HCEC 1CT (cell line): ENCODE results near the gene SLC1A5.

Source experiments
- DNase-seq: peaks from one replicate; pipeline ENCODE4 v3.0.0-alpha.2; 2017

SLC1A5 gene

DNA sequence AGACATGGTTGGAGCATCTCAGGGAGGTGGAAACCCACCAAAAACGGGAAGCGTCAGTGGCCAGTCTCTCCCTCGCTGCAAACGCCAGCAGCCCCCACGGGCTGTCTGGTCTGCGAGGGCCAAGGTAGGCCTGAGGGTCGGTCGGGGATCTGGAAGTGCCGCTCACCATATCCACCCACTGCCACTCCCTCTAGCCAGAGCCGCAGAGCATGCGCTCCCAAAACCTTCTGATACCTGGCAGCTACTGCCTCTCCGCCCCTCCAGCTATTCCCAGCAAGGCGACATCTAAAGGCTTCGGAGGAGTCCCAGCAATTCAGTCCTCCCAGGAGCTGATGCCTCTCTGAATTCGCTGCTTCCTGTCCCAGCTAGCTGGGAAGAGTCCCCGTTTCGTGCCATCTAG, 46.9 kb downstream of the SLC1A5 start:
- DNase-seq, result no peak

- no peak for DNase-seq
Measured at GRCh38 chr19:46739290-46739771, 49.1 kb downstream of the SLC1A5 start.

DNA sequence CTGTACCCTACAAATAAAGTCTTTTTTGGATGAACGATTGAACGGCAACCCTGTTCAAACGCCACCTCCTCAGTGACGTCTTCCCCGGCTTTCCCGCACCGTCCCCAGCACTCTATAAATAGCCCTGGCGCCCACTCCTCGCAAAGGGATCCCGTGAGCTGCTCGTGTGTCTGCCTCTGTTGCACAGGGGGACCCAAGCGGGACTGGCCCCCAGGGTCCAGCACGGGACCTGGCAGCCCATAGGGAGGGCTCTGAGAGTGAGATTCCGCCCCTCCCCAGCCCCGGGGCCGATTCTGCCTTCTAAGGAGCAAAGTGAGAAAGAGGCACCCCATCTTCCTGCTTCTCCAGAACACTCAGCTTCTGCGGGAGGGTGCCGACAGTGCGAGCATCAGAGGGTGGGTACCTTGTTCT, 50.6 kb downstream of the SLC1A5 start:
- DNase-seq, result no peak

DNA sequence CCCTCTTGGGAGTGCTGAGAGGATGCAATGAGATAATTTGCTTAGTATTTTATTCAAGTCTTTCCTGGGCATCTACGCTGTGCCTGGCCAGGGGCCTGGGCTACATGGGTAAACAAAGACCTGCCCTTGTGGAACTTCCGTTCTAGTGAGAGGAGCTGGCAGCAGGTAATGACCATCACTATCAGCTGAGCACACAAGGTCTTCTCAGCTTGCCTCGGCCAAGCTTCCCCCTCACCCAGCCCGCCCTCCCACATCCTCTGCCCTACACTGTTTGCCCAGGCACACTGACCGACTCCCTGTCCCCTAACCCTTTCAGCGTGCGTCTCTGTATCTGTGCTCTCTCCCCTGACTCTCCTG, 51.1 kb downstream of the SLC1A5 start:
- DNase-seq, result no peak

DNA sequence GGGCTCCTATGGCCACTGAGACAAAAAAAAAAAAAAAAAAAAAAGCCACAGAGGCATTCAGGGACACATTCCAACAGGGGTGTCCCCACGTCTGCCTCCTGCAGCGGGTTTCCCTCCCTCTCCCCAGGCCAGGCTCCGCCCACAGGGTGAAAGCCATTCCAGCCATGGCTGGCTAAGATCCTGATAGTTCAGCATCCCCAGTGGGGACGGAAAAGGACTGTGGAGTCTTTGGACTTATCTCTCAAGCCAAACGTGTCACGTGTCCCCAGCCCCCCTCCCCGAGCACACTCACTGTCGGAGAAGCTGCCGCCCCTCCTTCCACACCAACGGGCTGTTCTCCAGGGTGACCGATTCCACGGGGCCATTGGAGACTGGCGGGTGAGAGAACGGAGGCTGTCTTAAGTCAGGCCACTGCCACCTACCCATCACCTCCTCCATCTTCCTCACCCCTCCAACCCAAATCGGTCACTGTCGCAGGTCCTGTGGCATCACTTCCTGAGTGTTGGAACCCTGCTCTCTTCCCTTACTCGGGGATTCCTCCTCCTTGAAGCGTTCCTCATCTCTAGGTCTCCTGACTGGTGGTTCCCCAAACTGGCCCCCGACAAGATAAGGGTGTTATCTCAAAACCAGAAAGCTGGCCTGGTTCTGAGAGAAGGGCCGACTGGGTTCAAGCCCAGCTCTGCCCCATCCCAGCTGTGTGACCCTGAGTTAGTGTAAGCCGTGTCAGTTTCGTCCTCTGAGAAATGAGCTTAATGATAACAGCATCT, 51.7 kb downstream of the SLC1A5 start:
- no peak for DNase-seq

DNA sequence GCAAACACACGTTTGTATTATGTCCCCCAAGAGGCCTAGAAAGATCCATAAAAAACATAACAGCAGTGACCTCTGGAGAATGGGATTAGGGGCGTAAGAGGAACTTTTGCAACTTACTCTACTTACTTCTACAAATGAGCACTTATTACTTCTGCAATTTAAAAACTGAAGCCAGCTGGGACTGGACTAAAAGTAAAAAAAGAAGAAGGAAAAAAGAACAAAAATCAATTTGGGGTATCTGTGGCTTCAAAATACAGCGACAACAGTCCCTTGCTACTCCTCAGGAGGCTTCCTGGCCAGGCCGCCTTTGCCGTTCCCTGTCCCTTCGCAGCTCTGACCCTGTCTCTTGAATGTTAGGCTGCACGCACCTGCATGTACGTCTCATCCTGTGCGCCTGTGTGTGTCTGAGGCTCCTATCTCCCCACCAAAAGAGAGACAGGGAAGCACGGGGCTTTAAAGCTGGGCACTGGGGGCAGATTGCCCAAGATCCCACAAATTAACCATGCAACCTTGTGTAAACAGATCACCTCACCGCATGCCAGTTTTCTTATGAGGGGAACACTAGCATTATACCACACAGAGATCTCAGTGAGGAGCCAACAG, 54.6 kb downstream of the SLC1A5 start:
- DNase-seq, result no peak

GRCh38 chr19:46732966-46733689, 55.3 kb downstream of the SLC1A5 start:
- DNase-seq, result peak; percentile 23

GRCh38 chr19:46732172-46732938, 56.0 kb downstream of the SLC1A5 start:
- no peak for DNase-seq

GRCh38 chr19:46731584-46731983, 56.8 kb downstream of the SLC1A5 start:
- DNase-seq, result no peak

GRCh38 chr19:46731007-46731501, 57.3 kb downstream of the SLC1A5 start:
- peak; percentile 88 for DNase-seq

DNA sequence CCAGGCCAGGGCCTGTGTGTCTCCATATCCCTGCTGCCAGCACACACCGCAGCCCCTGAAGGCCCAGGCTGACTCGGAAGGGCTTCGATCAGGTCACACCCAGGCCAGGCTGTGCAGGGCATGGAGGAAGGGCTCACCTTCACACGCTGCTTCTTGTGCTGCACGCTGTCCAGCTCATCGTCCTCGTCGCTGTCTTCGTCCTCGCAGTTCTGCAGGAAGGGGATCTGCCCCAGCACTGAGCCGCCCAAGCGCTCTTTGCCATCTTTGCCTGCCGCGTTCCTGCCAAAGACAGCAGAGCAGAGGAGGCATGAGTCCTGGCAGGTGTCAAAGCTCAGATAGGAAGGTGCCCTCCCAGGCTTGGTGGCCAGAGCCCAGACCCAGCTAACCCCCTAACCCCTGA, 57.8 kb downstream of the SLC1A5 start:
- DNase-seq, result no peak

- DNase-seq, result no peak
Measured at GRCh38 chr19:46730187-46730586, 58.2 kb downstream of the SLC1A5 start.

GRCh38 chr19:46729696-46730095, 58.7 kb downstream of the SLC1A5 start:
- DNase-seq, result no peak

DNA sequence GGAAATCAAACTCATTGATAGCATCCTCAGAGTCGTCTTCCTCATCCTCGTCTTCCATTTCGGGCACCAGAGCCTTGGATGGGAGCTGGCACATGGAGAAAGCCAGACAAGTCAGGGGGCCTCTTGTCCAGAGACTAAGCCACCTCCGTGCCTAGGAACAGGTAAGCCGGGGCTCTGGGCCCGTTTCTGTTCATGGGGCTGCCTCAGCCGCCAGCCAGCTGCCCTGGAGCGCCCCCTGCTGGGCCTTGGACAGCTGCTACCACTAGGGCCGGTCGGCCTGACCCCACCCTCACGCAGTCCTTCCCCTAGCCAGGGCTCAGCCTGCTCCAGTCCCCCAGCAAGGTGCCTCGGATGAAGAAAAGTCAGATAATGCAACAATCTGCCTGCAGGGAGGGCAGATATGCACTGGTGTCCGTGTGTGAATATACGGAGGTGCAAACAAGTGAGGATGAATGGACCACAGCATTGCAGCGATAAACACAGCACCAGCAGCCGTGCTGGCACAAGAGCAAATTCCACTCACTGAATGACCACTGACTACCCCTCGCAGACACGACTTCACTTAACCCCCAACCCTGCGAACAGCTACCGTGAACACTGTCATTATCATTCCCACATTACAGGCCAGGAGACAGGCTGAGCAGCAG, 59.6 kb downstream of the SLC1A5 start:
- DNase-seq, result peak; percentile 39

DNA sequence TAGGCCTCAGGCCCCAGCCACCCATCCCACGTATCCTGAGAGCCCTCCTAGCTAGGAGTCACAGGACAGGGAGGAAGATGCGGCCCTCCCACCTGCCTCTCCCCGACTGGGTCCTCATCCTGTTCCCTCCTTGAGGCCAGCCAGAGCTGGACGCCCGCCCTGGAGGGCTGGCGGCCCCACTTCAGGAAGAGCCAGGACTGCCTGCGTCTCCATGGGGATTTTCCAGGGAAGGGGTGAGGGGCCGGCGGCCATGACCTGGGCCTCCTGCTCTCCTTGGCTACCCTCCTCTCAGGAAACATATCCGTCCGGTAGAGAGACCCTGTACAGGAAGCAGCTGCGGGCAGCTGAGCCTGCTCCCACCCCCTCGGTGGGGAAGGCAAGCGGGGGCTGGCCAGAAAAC, 60.2 kb downstream of the SLC1A5 start:
- no peak for DNase-seq

DNA sequence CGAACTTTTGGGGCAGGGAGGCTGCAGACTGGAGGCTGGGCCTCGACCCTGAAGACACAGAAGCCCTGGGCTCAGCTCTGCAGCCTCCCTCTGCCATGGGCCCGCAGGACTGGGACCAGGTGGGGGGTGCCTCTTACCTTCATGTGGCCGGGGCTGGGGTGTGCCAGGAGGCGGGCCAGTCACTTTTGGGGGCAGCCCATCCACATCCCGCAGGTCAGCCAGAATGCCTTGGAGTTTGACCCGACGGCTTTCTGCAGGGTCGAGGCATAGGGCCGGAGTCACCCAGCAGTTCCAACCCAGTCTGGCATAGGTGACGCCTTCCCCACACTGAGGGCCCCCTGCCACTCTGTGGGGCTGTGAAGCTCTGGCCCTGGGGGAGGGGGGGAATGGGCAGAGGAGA, 60.6 kb downstream of the SLC1A5 start:
- DNase-seq, result no peak

DNA sequence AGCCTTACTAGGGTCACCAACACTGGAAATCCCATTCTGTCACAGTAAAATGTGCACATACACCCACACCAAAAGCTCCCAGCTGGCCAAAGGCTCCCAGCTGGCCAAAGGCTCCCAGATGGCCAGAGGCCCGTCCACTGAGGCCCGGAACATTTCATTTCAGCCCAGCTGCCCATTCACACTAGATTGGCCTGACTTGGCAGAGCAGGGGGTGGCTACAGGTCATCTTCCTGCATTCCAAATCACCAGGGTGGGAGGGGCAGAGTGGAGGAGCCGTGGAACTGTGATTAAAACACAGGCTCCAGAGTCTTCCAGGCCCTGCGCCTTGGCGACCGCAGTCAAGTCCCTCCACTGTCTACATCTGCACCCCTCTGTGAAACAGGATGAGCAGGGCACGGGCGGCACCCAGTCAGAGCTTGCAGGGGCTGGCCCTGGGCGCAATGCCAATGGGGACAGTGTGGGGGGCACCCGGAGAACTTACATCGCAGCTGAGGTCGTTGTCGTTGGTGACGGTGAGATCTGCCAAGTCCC, 61.4 kb downstream of the SLC1A5 start:
- no peak for DNase-seq

DNA sequence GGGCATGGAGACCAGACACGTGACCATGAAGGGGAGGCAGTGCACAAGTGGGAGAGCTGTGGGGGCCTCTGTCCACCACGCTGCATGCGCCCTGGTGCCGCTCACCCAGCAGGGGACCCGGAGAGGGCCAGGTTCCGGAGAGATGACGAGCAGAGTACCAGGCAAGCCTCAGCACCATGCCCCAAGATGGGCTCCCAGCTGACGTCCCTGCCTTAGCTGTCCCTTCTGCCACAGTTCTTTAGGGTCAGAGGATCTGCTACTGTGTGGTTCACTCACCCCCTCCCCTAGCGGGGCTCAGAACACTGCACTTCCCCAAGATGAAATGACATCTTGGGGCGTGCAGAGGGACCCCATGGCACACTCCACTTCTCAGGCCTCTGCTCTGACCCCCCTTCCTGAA, 61.8 kb downstream of the SLC1A5 start:
- no peak for DNase-seq

- DNase-seq, result no peak
Measured at GRCh38 chr19:46725859-46726393, 62.5 kb downstream of the SLC1A5 start.

GRCh38 chr19:46725036-46725820, 63.2 kb downstream of the SLC1A5 start:
- DNase-seq, result no peak
